Caco-2 (cell line): ENCODE results near the gene BRD1. TPM values are rescaled to one million over a fixed set of nuclear protein-coding genes. Genes with fewer than 3 reads are reported as not detected.
"Not testable (repeated sequence)": the region's sequence is repeated elsewhere in the genome, so short reads cannot be mapped to it uniquely, and the experiment has no call there.

Experiments used
- BruUV-seq: library from RNA; stranded (reverse); fragments of 400-500 nt; replicated peaks from 2 replicates; lab custom pipeline; 2021; lab: Mats Ljungman, UMichigan
- CTCF ChIA-PET: fragments of 300-600 bp; sonication (Branson Sonifier 250); formaldehyde crosslinking; loops from one replicate; lab custom pipeline; 2022; ENCODE audit warnings: antibody characterized with exemption; lab: Charles Lee
- POLR2A ChIA-PET: fragments of 300-600 bp; sonication (Branson Sonifier 250); formaldehyde crosslinking; loops from one replicate; lab custom pipeline; 2022; ENCODE audit warnings: antibody characterized with exemption; lab: Charles Lee
- DNase-seq, 2 experiments: peaks; one replicate each; pipeline versions ENCODE4 v3.0.0 to v3.0.0-alpha.2; 2020 to 2022
- H3K27me3 ChIP-seq: replicated peaks from 2 replicates; pipeline ENCODE4 v1.6.0; 2011; ENCODE audit warnings: low read length; ENCODE audit not compliant: control insufficient read depth, insufficient read depth
- H3K36me3 ChIP-seq: 2 replicates; pipeline ENCODE4 v1.5.1; 2011; ENCODE audit warnings: low read length; ENCODE audit not compliant: control insufficient read depth, insufficient read depth
- H3K4me1 ChIP-seq: fragments of 250-450 bp; sonication (Bioruptor Pico); 2 replicates; pipeline ENCODE4 v1.5.1; 2020; ENCODE audit warnings: mild to moderate bottlenecking
- H3K4me3 ChIP-seq: 2 replicates; pipeline ENCODE4 v1.5.1; 2011; ENCODE audit warnings: low read depth, mild to moderate bottlenecking, control low read depth, low read length
- H3K9me3 ChIP-seq: fragments of 250-450 bp; sonication (Bioruptor Pico); 2 replicates; pipeline ENCODE4 v1.5.1; 2020; ENCODE audit warnings: mild to moderate bottlenecking, moderate library complexity
- H3K27ac Mint-ChIP-seq: one replicate; pipeline ENCODE4 v1.8.0; 2022; ENCODE audit warnings: mixed read lengths; ENCODE audit not compliant: unreplicated experiment
- H3K27me3 Mint-ChIP-seq: one replicate; pipeline ENCODE4 v1.8.0; 2022; ENCODE audit warnings: mixed read lengths; ENCODE audit not compliant: insufficient read depth, unreplicated experiment
- H3K36me3 Mint-ChIP-seq: one replicate; pipeline ENCODE4 v1.8.0; 2022; ENCODE audit warnings: mild to moderate bottlenecking, mixed read lengths; ENCODE audit not compliant: insufficient read depth, unreplicated experiment
- H3K4me1 Mint-ChIP-seq: one replicate; pipeline ENCODE4 v1.8.0; 2022; ENCODE audit warnings: low read depth, mixed read lengths; ENCODE audit not compliant: unreplicated experiment
- H3K4me3 Mint-ChIP-seq: one replicate; pipeline ENCODE4 v1.8.0; 2022; ENCODE audit warnings: mild to moderate bottlenecking, moderate library complexity, mixed read lengths; ENCODE audit not compliant: unreplicated experiment
- H3K9me3 Mint-ChIP-seq: one replicate; pipeline ENCODE4 v1.8.0; 2022; ENCODE audit warnings: mixed read lengths; ENCODE audit not compliant: unreplicated experiment
- CTCF ChIP-seq, 2 experiments: fragments of 200-600 bp in 1 of 2; IDR thresholded peaks; 1 replicate in 1 of 2; 2 replicates in 1 of 2; pipeline versions ENCODE4 v1.5.1 to v1.8.0; 2011 to 2022; ENCODE audit warnings: antibody characterized with exemption in 1 of 2, control low read depth in 1 of 2, inconsistent platforms in 1 of 2, low read depth in 1 of 2, low read length in 1 of 2, mild to moderate bottlenecking in 1 of 2, moderate library complexity in 1 of 2; ENCODE audit not compliant: insufficient read depth in 1 of 2, severe bottlenecking in 1 of 2, unreplicated experiment in 1 of 2
- intact Hi-C: fragments of 100-400 bp; cut with micrococcal nuclease; formaldehyde crosslinking; loops from one replicate; pipeline ENCODE4 v1.10.0; 2022; ENCODE audit not compliant: unreplicated experiment
- total RNA-seq: library from RNA; stranded (reverse); gene quantifications from 2 replicates; pipeline ENCODE4 v1.2.3, GENCODE V29; 2022

Gene BRD1
- total RNA-seq, 1 experiment from 2014 or later = 46.9 TPM

- Histone ChIP-seq H3K4me1 (no peaks in the 10 kb centered on the region), H3K27me3 (no peaks in the 10 kb centered on the region), H3K36me3 (peaks cover 2% of the 10 kb centered on the region), H3K9me3 (no peaks in the 10 kb centered on the region), H3K4me3 (no peak overlapping the region)
- H3K9me3 Mint-ChIP-seq = no peaks in the 10 kb centered on the region
- peaks cover 55% of the 10 kb centered on the region for H3K36me3 Mint-ChIP-seq
- ChIA-PET CTCF (no interaction called here), POLR2A (no interaction called here)
- TF ChIP-seq CTCF (IDR thresholded peaks at IDR 0.05; ENCODE audit: insufficient read depth in 1 of 2, low read depth in 1 of 2, low read length in 1 of 2, severe bottlenecking in 1 of 2, unreplicated experiment in 1 of 2) = no peak
- no peak overlapping the region for H3K4me3 Mint-ChIP-seq
- H3K27me3 Mint-ChIP-seq = no peaks in the 10 kb centered on the region
- intact Hi-C loops = no loop called here
- BruUV-seq = no TSS peak
- H3K27ac Mint-ChIP-seq = no peak overlapping the region
- no peaks in the 10 kb centered on the region for H3K4me1 Mint-ChIP-seq
- DNase-seq = no peak
These were observed 43.1 kb downstream of the BRD1 start for GRCh38 chr22:49784630-49784971.

- ChIA-PET CTCF (no interaction called here), POLR2A (no interaction called here)
- no TSS peak for BruUV-seq
- TF ChIP-seq CTCF (IDR thresholded peaks at IDR 0.05; ENCODE audit: insufficient read depth in 1 of 2, low read depth in 1 of 2, low read length in 1 of 2, severe bottlenecking in 1 of 2, unreplicated experiment in 1 of 2) = no peak
- H3K27me3 ChIP-seq = no peaks in the 10 kb centered on the region
- H3K4me3 ChIP-seq = no peak overlapping the region
- Mint-ChIP-seq H3K4me1 (no peaks in the 10 kb centered on the region), H3K27me3 (no peaks in the 10 kb centered on the region), H3K4me3 (no peak overlapping the region), H3K27ac (no peak overlapping the region), H3K36me3 (peaks cover 57% of the 10 kb centered on the region), H3K9me3 (no peaks in the 10 kb centered on the region)
- H3K36me3 ChIP-seq = peaks cover 2% of the 10 kb centered on the region
- intact Hi-C loops = no loop called here
- DNase-seq = no peak
- no peaks in the 10 kb centered on the region for H3K4me1 ChIP-seq
- no peaks in the 10 kb centered on the region for H3K9me3 ChIP-seq
These were observed 43.6 kb downstream of the BRD1 start for GRCh38 chr22:49783926-49784629.

DNA sequence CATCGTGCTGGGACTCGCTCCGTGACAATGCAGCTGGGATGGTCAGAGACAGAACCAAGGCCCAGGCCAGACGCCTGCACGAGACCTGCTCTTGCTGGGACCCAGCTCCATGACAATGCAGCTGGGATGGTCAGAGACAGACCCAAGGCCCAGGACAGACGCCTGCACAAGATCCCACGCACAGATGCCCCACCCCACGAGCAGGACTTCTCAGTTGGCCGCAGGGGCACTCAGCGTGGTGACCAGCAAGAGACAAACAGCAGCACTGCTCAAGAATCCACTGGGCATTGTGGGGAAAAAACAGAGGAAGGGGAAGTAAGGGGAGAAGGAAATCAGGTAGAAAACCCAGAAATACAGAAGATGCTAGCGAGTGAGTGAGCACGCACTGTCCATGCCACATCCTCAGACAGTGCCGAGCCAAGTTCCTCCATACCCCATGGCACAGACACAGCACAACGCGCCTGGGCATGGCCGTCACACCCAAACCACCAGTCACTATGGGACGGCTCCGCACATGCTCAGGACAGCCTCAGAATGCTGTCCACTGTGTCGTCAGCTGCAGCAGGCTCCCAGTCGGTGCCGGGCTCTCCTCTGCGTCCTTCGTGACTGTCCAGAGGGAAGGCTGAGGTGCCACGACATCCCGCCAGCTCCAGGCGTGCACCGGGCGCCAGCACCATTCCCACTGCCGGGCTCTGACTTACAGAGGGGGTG lies 44.5 kb downstream of the BRD1 start:
- H3K4me1 Mint-ChIP-seq = no peaks in the 10 kb centered on the region
- peaks cover 60% of the 10 kb centered on the region for H3K36me3 Mint-ChIP-seq
- no peaks in the 10 kb centered on the region for H3K27me3 Mint-ChIP-seq
- no peaks in the 10 kb centered on the region for H3K4me1 ChIP-seq
- CTCF ChIA-PET = no interaction called here
- H3K36me3 ChIP-seq = peaks cover 2% of the 10 kb centered on the region
- no peaks in the 10 kb centered on the region for H3K9me3 Mint-ChIP-seq
- no peak for TF ChIP-seq CTCF (IDR thresholded peaks at IDR 0.05; ENCODE audit: insufficient read depth in 1 of 2, low read depth in 1 of 2, low read length in 1 of 2, severe bottlenecking in 1 of 2, unreplicated experiment in 1 of 2)
- no peaks in the 10 kb centered on the region for H3K9me3 ChIP-seq
- no peak overlapping the region for H3K27ac Mint-ChIP-seq
- no peak overlapping the region for H3K4me3 Mint-ChIP-seq
- H3K4me3 ChIP-seq = no peak overlapping the region
- no TSS peak for BruUV-seq
- intact Hi-C loops = no loop called here
- POLR2A ChIA-PET = no interaction called here
- H3K27me3 ChIP-seq = no peaks in the 10 kb centered on the region
- no peak for DNase-seq

DNA sequence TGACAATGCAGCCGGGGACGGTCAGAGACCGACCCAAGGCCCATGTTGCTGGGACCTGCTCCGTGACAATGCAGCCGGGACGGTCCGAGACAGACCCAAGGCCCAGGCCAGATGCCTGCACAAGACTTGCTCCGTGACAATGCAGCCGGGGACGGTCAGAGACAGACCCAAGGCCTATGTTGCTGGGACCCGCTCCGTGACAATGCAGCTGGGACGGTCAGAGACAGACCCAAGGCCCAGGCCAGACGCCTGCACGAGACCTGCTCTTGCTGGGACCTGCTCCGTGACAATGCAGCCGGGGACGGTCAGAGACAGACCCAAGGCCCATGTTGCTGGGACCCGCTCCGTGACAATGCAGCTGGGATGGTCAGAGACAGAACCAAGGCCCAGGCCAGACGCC lies 45.8 kb downstream of the BRD1 start:
- CTCF ChIA-PET, H3K4me1 Mint-ChIP-seq, H3K4me3 ChIP-seq, intact Hi-C loops, H3K27ac Mint-ChIP-seq, BruUV-seq, H3K27me3 Mint-ChIP-seq, H3K27me3 ChIP-seq, POLR2A ChIA-PET, DNase-seq, H3K4me1 ChIP-seq, H3K9me3 ChIP-seq, H3K4me3 Mint-ChIP-seq, H3K9me3 Mint-ChIP-seq, H3K36me3 ChIP-seq: not testable (repeated sequence)
- H3K36me3 Mint-ChIP-seq = peaks cover 60% of the 10 kb centered on the region
